Stimulated activated CD8-positive, alpha-beta memory T cell treated with anti-CD3 and anti-CD28 coated beads, Interleukin-12 subunit alpha, Interleukin-12 subunit beta, amount 100 ng/mL, for 1 hour (primary cell): ENCODE measurements around the gene ASCC3.

Source experiments
- DNase-seq: peaks from one replicate; pipeline ENCODE4 v3.0.0-alpha.2; 2020; ENCODE audit warnings: low read depth

Gene ASCC3

GRCh38 chr6:100575921-100576320 lies 305.2 kb downstream of the ASCC3 start:
- no peak for DNase-seq

GRCh38 chr6:100574836-100575235 lies 306.3 kb downstream of the ASCC3 start:
- no peak for DNase-seq

GRCh38 chr6:100573166-100573565 lies 308.0 kb downstream of the ASCC3 start:
- no peak for DNase-seq

- DNase-seq = no peak
Observed at GRCh38 chr6:100568255-100568654, 312.9 kb downstream of the ASCC3 start.

GRCh38 chr6:100566563-100566962 lies 314.6 kb downstream of the ASCC3 start:
- DNase-seq = no peak

- no peak for DNase-seq
Observed at GRCh38 chr6:100565439-100566104, 315.6 kb downstream of the ASCC3 start.

- DNase-seq = no peak
Observed at GRCh38 chr6:100559859-100560258, 321.3 kb downstream of the ASCC3 start.

- no peak for DNase-seq
Observed at GRCh38 chr6:100554228-100554627, 326.9 kb downstream of the ASCC3 start.

GRCh38 chr6:100553243-100553642 lies 327.9 kb downstream of the ASCC3 start:
- no peak for DNase-seq

GRCh38 chr6:100549406-100550167 lies 331.5 kb downstream of the ASCC3 start:
- DNase-seq = no peak

GRCh38 chr6:100538086-100538485 lies 343.0 kb downstream of the ASCC3 start:
- no peak for DNase-seq

- no peak for DNase-seq
Observed at GRCh38 chr6:100518588-100518987, 362.5 kb downstream of the ASCC3 start.

- no peak for DNase-seq
Observed at GRCh38 chr6:100517633-100518032, 363.5 kb downstream of the ASCC3 start.

- no peak for DNase-seq
Observed at GRCh38 chr6:100517106-100517505, 364.0 kb downstream of the ASCC3 start.

- DNase-seq = no peak
Observed at GRCh38 chr6:100514660-100515059, 366.5 kb downstream of the ASCC3 start.

GRCh38 chr6:100512203-100512862 lies 368.8 kb downstream of the ASCC3 start:
- DNase-seq = no peak

- no peak for DNase-seq
Observed at GRCh38 chr6:100509101-100509500, 372.0 kb downstream of the ASCC3 start.

GRCh38 chr6:100506651-100507050 lies 374.5 kb downstream of the ASCC3 start:
- no peak for DNase-seq

- no peak for DNase-seq
Observed at GRCh38 chr6:100504786-100505737, 376.1 kb downstream of the ASCC3 start.

- DNase-seq = no peak
Observed at GRCh38 chr6:100503043-100503705, 378.0 kb downstream of the ASCC3 start.

GRCh38 chr6:100493206-100493888 lies 387.8 kb downstream of the ASCC3 start:
- no peak for DNase-seq
